T47D (cell line): Measurements from ENCODE around the gene MYO9B.
A peak's percentile ranks its signal among the peaks of the same experiment; 100 is the strongest.

Experiments used
- DNase-seq, 2 experiments: peaks; one replicate each; pipeline versions ENCODE4 v3.0.0 to v3.0.0-alpha.2; 2011 to 2012; ENCODE audit warnings: low read depth in 1 of 2, low spot score in 1 of 2
- JUND ChIP-seq: IDR thresholded peaks from 2 replicates; pipeline ENCODE4 v1.6.1; 2012; ENCODE audit warnings: low read depth
- in situ Hi-C: cut with HindIII; loops from 2 replicates; pipeline ENCODE4 v1.10.0; 2016; ENCODE audit warnings: low sequenced_read_pairs, low pct_unique_long_range_greater_than_20kb

The MYO9B gene

GRCh38 chr19:17116996-17117702 lies 41.6 kb downstream of the MYO9B start:
- in situ Hi-C loops = no loop called here
- no peak for DNase-seq
- TF ChIP-seq JUND = no peak

- in situ Hi-C loops = no loop called here
- no peak for TF ChIP-seq JUND
- DNase-seq = no peak
Observed at GRCh38 chr19:17118957-17119356, 43.4 kb downstream of the MYO9B start.

- DNase-seq = no peak
- no peak for TF ChIP-seq JUND
- in situ Hi-C loops = no loop called here
Observed at GRCh38 chr19:17121736-17122293, 46.2 kb downstream of the MYO9B start.

GRCh38 chr19:17123041-17123440 lies 47.5 kb downstream of the MYO9B start:
- in situ Hi-C loops = no loop called here
- TF ChIP-seq JUND = no peak
- no peak for DNase-seq

- in situ Hi-C loops = no loop called here
- TF ChIP-seq JUND = no peak
- DNase-seq = no peak
Observed at GRCh38 chr19:17124025-17124424, 48.4 kb downstream of the MYO9B start.

GRCh38 chr19:17125062-17125727 lies 49.6 kb downstream of the MYO9B start:
- no peak for TF ChIP-seq JUND
- peak in 1 of 2 experiments; percentile 47 for DNase-seq
- in situ Hi-C loops = no loop called here

GRCh38 chr19:17125728-17126677 lies 50.4 kb downstream of the MYO9B start:
- in situ Hi-C loops = no loop called here
- TF ChIP-seq JUND = no peak
- no peak for DNase-seq

- in situ Hi-C loops = no loop called here
- no peak for TF ChIP-seq JUND
- DNase-seq = no peak
Observed at GRCh38 chr19:17127671-17128070, 52.1 kb downstream of the MYO9B start.

GRCh38 chr19:17128403-17128802 lies 52.8 kb downstream of the MYO9B start:
- DNase-seq = no peak
- in situ Hi-C loops = no loop called here
- TF ChIP-seq JUND = no peak

- TF ChIP-seq JUND = no peak
- no peak for DNase-seq
- in situ Hi-C loops = no loop called here
Observed at GRCh38 chr19:17128820-17129219, 53.2 kb downstream of the MYO9B start.

GRCh38 chr19:17129377-17129776 lies 53.8 kb downstream of the MYO9B start:
- no peak for DNase-seq
- no peak for TF ChIP-seq JUND
- in situ Hi-C loops = no loop called here

GRCh38 chr19:17135001-17135853 lies 59.6 kb downstream of the MYO9B start:
- in situ Hi-C loops = no loop called here
- peak; percentile 98 for TF ChIP-seq JUND
- peak; percentile 45 to 96 for DNase-seq
